GM23338 (cell line): ENCODE data around the gene RAB11A.

Source experiments
- CTCF ChIP-seq, 2 experiments: fragments of 200-600 bp in 1 of 2; sonication (generic) in 1 of 2; conservative IDR thresholded peaks; 2 replicates each; pipeline versions ENCODE4 v1.5.1 to v1.6.1; 2016 to 2017; ENCODE audit warnings: antibody characterized with exemption in 2 of 2, low read depth in 2 of 2, mild to moderate bottlenecking in 2 of 2, moderate library complexity in 1 of 2
- EZH2 ChIP-seq: fragments of 200-600 bp; sonication (generic); IDR thresholded peaks from one replicate; pipeline ENCODE4 v1.8.0; 2017; ENCODE audit warnings: antibody characterized with exemption, mild to moderate bottlenecking, low read depth; ENCODE audit not compliant: unreplicated experiment
- NANOG ChIP-seq: IDR thresholded peaks from 2 replicates; pipeline ENCODE4 v1.6.1; 2016; ENCODE audit warnings: antibody characterized with exemption, borderline replicate concordance

DNA sequence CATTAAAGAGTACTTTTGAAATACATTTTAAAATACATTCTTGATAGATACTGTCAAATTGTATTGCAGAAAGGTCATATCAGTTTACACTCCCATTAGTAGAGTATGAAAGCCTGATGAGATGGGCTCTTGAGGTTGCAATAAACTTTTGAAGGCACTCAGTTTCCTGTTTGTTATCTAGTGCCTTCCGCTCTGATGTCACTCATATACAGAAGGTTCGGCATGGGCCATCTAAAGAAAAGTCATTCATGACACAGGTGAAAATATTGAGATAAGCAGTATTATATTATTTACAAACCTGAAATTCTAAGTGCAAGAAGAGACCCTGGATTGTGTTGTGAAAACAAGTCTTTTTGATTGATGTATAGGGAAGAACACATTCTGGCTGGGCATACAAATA, 40.7 kb upstream of the RAB11A start:
- TF ChIP-seq CTCF (conservative IDR thresholded peaks at IDR 0.05; ENCODE audit: low read depth in 2 of 2): no peak
- no peak for TF ChIP-seq NANOG
- TF ChIP-seq EZH2: no peak
